Uterus (tissue), 4 donors: ENCODE results near the gene DDX42. TPM values are rescaled to one million over a fixed set of nuclear protein-coding genes. Genes with fewer than 3 reads are reported as not detected.

Experiments
- DNase-seq, 2 donors: peaks; one replicate each; pipeline ENCODE4 v3.0.0-alpha.2; 2019 to 2020
- H3K27ac ChIP-seq, 2 donors: fragments of 200-600 bp; sonication (generic); 1 replicate in 1 of 2; 2 replicates in 1 of 2; pipeline ENCODE4 v1.5.1; 2016 to 2018
- H3K27me3 ChIP-seq, 2 donors: fragments of 200-600 bp; sonication (generic); one replicate each; pipeline ENCODE4 v1.5.1; 2018 to 2019; ENCODE audit warnings: control low read depth in 1 of 2
- H3K36me3 ChIP-seq, 2 donors: fragments of 200-600 bp; sonication (generic); one replicate each; pipeline ENCODE4 v1.5.1; 2019; ENCODE audit warnings: control low read depth in 1 of 2
- H3K4me1 ChIP-seq, 2 donors: fragments of 200-600 bp; sonication (generic); one replicate each; pipeline ENCODE4 v1.5.1; 2018 to 2019; ENCODE audit warnings: control low read depth in 1 of 2
- H3K4me3 ChIP-seq, 2 donors: fragments of 200-600 bp; sonication (generic); 1 replicate in 1 of 2; 2 replicates in 1 of 2; pipeline ENCODE4 v1.5.1; 2018 to 2019; ENCODE audit warnings: mild to moderate bottlenecking in 1 of 2
- H3K9me3 ChIP-seq, 2 donors: fragments of 200-600 bp; sonication (generic); one replicate each; pipeline ENCODE4 v1.5.1; 2019; ENCODE audit warnings: control low read depth in 1 of 2
- POLR2A ChIP-seq, 2 donors: fragments of 450-650 bp; IDR thresholded peaks; one replicate each; pipeline ENCODE4 v1.6.1; 2016; ENCODE audit warnings: antibody characterized with exemption in 2 of 2, mild to moderate bottlenecking in 1 of 2, moderate library complexity in 1 of 2
- intact Hi-C: fragments of 100-400 bp; cut with DNase I; formaldehyde crosslinking; loops from one replicate; pipeline ENCODE4 v1.15.1; 2023; ENCODE audit warnings: low total_unique reads
- total RNA-seq, 4 donors: library from RNA; depleted of rRNA in 3 of 4; stranded (reverse); fragments of >200 nt in 3 of 4; gene quantifications; one replicate each; pipeline versions ENCODE4 v1.1.0 to v1.2.4, GENCODE V29; 2014 to 2023
- TF ChIP-seq, protein P1 (sequence below), 4 experiments: fragments of 200-600 bp in 2 of 4; fragments of 450-650 bp in 2 of 4; sonication (generic) in 2 of 4; IDR thresholded peaks; one replicate each; pipeline ENCODE4 v1.5.1; 2016 to 2019; ENCODE audit warnings: antibody characterized with exemption in 4 of 4, mild to moderate bottlenecking in 2 of 4, moderate library complexity in 1 of 4
- donor health status: DM: yes; HTN: yes; CAD: no.

Gene DDX42
- total RNA-seq, 4 donors from 2014 or later = 89.9 to 180 (median 150) TPM

DNA sequence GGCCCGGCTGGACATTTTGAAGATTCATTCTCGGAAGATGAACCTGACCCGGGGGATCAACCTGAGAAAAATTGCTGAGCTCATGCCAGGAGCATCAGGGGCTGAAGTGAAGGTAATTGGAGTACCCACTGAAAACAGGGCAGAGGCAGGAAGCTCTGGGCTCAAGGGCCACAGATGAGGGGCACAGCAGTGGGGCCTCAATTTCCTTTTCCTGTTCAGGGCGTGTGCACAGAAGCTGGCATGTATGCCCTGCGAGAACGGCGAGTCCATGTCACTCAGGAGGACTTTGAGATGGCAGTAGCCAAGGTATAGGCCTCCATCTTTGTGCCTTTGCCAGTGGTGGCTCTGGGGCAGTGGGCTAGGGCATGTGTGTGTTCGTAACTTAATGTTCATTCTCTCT lies 57.5 kb downstream of the DDX42 start:
- H3K4me3 ChIP-seq = no peak overlapping the region
- TF ChIP-seq POLR2A (IDR thresholded peaks at IDR 0.05) = no peak
- TF ChIP-seq, protein P1, sequence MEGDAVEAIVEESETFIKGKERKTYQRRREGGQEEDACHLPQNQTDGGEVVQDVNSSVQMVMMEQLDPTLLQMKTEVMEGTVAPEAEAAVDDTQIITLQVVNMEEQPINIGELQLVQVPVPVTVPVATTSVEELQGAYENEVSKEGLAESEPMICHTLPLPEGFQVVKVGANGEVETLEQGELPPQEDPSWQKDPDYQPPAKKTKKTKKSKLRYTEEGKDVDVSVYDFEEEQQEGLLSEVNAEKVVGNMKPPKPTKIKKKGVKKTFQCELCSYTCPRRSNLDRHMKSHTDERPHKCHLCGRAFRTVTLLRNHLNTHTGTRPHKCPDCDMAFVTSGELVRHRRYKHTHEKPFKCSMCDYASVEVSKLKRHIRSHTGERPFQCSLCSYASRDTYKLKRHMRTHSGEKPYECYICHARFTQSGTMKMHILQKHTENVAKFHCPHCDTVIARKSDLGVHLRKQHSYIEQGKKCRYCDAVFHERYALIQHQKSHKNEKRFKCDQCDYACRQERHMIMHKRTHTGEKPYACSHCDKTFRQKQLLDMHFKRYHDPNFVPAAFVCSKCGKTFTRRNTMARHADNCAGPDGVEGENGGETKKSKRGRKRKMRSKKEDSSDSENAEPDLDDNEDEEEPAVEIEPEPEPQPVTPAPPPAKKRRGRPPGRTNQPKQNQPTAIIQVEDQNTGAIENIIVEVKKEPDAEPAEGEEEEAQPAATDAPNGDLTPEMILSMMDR (IDR thresholded peaks at IDR 0.05) = no peak
- intact Hi-C loops = no loop called here

DNA sequence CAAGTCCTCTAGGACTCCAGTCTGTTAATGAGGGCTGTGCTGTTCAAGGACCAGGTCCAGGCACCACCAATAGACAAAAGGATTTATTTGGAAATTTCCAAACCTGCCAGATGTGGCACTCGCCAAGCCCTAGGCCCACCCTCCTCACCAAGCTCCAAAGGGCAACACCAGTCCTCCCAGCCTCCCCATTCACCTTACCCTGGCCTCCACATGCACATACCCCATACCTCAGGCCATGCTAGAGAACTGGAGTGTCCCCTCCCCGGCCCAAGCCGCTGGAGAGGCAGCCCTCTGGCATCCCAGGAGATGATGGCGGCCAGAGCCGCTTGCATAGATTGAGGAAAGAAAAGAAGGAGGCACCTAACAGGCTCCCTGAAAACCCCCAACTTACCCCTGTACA lies 58.0 kb downstream of the DDX42 start:
- Histone ChIP-seq H3K27ac (no peak overlapping the region), H3K9me3 (no peaks in the 10 kb centered on the region), H3K4me1 (peaks cover 3 to 5% of the 10 kb centered on the region in 2 donors), H3K4me3 (no peak overlapping the region), H3K36me3 (no peaks in the 10 kb centered on the region), H3K27me3 (no peaks in the 10 kb centered on the region)
- no peak for DNase-seq
- intact Hi-C loops = no loop called here
- TF ChIP-seq, protein P1 (IDR thresholded peaks at IDR 0.05) = no peak
- no peak for TF ChIP-seq POLR2A (IDR thresholded peaks at IDR 0.05)

More for the DNA sequence above, 57.5 kb downstream of the DDX42 start:
- no peak for DNase-seq
- H3K4me1 ChIP-seq = peaks cover 3% of the 10 kb centered on the region in 2 donors
- no peaks in the 10 kb centered on the region for H3K9me3 ChIP-seq
- no peaks in the 10 kb centered on the region for H3K36me3 ChIP-seq
- no peak overlapping the region for H3K27ac ChIP-seq
- no peaks in the 10 kb centered on the region for H3K27me3 ChIP-seq

DNA sequence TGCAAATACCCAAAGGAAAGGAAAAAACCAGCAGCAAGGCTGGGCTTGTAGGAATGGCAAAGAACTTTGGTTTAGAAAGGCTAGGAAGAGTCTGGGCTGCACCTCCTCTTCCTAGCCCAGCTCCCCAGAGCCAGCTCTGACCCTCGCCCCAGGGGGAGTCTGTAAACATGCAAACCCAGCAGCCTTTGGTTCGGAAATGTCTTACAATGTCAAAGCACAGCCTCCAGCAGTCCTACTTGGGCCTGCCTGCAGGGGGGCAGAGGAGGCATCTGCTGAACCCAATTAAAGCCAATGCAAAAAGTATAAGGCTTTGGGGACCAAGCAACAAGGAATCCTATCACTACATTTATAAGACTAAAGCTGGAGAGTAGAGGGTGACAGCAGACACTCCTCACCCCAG lies 58.5 kb downstream of the DDX42 start:
- Histone ChIP-seq H3K9me3 (no peaks in the 10 kb centered on the region), H3K36me3 (no peaks in the 10 kb centered on the region), H3K4me1 (peaks cover 3 to 9% of the 10 kb centered on the region in 2 donors), H3K27ac (no peak overlapping the region), H3K27me3 (no peaks in the 10 kb centered on the region), H3K4me3 (no peak overlapping the region)
- TF ChIP-seq POLR2A (IDR thresholded peaks at IDR 0.05) = no peak
- TF ChIP-seq, protein P1 (IDR thresholded peaks at IDR 0.05) = no peak
- intact Hi-C loops = no loop called here
- DNase-seq = no peak

DNA sequence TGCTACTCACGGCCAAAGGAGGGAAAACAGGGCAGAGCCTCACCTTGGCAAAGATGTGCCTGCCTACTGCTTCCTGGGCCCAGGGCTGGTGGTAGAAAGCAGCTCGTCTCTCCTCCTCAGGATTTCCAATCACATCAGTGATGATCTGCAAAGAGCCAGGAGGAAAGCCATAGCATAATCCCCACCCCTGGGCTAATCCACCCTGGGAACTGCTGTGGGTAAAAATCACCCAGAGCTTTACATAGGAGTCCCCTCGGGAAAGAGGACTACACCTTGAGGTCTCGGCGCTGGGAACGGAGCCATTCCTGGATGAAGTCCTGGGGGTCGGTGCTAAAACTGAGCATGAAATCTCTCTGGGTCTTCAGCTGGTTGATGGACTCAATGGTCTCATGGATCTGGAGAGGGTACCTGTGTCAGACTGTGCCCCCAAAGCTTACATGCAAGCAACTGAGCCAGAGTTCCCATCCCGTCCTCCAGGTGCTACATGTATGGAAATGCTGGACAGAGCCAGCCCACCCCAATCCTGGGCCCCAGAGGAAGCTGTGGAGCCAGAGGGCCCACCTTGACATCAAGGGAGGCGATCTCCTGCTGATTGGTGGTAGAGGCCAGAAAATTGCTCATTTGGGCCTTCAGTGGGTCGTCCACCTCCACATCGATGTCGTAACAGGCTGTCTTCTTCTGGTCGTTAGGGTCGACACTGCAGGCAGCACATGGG lies 59.2 kb downstream of the DDX42 start:
- Histone ChIP-seq H3K4me3 (no peak overlapping the region), H3K27me3 (no peaks in the 10 kb centered on the region), H3K4me1 (peaks cover 4 to 16% of the 10 kb centered on the region in 2 donors), H3K27ac (no peak overlapping the region), H3K36me3 (no peaks in the 10 kb centered on the region), H3K9me3 (no peaks in the 10 kb centered on the region)
- DNase-seq = no peak
- intact Hi-C loops = no loop called here
- TF ChIP-seq POLR2A (IDR thresholded peaks at IDR 0.05) = no peak
- TF ChIP-seq, protein P1 (IDR thresholded peaks at IDR 0.05) = no peak

DNA sequence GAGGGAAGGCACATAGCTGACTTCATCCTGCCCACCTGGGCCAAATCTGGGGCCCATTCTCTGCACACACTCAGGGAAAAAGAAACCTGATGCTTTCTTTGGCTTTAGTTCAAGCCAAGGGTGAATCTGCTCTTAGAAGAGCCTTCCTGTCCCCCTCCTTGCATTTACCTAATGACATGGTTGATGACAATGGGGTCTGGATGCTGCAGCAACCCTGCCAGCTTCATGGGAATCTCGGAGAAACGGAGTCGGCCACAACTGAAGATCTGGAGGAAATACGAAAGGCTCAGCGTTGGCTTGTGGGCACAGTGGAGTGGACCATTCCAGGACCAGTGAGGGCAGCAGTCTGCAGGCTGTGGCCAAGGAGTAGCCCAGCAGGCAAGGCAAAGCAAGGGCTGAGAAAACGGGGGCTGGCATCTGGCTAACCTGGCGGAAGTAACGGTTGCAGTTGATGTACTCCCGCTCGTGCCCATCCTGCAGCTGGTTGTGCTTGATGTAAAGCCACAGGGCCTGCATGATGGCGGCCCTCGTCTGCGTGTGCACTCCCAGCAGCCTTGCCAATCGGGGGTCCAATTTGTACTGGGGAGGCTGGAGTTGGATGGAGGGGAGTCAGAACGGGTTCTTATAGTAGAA lies 59.9 kb downstream of the DDX42 start:
- no peaks in the 10 kb centered on the region for H3K36me3 ChIP-seq
- no peak for DNase-seq
- no peaks in the 10 kb centered on the region for H3K27me3 ChIP-seq
- H3K27ac ChIP-seq = no peak overlapping the region
- H3K9me3 ChIP-seq = no peaks in the 10 kb centered on the region
- H3K4me1 ChIP-seq = peaks cover 4 to 18% of the 10 kb centered on the region in 2 donors
- H3K4me3 ChIP-seq = no peak overlapping the region
- TF ChIP-seq, protein P1 (IDR thresholded peaks at IDR 0.05) = no peak
- no peak for TF ChIP-seq POLR2A (IDR thresholded peaks at IDR 0.05)
- intact Hi-C loops = no loop called here
